ENCODE measurements around the gene MYH13. TPM values are rescaled to one million over a fixed set of nuclear protein-coding genes. Genes with fewer than 3 reads are reported as not detected.

Gene MYH13
- total RNA-seq, 1 experiment from 2014 or later = not detected

DNA sequence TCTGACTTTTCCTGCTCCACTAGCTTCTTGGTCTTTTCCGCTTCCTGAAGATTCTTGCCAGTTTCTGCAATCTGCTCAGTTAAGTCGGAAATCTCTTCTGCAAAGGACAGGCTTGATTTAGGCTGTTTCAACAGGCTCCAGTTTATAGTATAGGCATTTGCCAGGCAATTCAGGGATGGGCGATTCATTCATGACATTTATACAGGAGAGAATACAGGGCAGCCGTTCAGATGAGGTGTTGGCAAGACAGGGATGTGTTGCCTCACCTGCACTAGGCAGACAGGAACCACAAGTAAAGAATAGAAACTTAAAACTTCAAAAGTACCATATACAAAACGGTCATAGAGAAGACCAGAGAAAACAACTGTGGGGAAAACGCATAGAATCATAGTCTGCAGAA is 61.7 kb downstream of the MYH13 start:
- Mint-ChIP-seq H3K9me3 (peaks cover 0 to 19% of the 10 kb centered on the region in 2 experiments; a peak in 3 of 5 replicates), H3K27me3 (ENCODE audit: low read depth) (peaks cover 5% of the 10 kb centered on the region; the same call in 1 of the 2 replicates), H3K36me3 (ENCODE audit: insufficient read depth in 1 of 3, low read depth in 3 of 3) (no peaks in the 10 kb centered on the region; a peak in 3 of 7 replicates), H3K4me3 (no peak overlapping the region), H3K4me1 (peaks cover under 1 to 3% of the 10 kb centered on the region in 2 experiments; a peak in 1 of 4 replicates), H3K27ac (no peak overlapping the region)
- no peaks in the 10 kb centered on the region for H3K23me2 ChIP-seq (ENCODE audit: insufficient read length, low read depth, low read length, poor library complexity, severe bottlenecking)
- H2BK120ac ChIP-seq (ENCODE audit: low read depth, low read length, poor library complexity, severe bottlenecking) = no peak overlapping the region
- no peaks in the 10 kb centered on the region for H3K79me1 ChIP-seq (ENCODE audit: insufficient read depth, low read depth, low read length, poor library complexity, severe bottlenecking)
- H3K4me2 ChIP-seq (ENCODE audit: insufficient read depth, insufficient read length, low read length) = no peak overlapping the region
- no peaks in the 10 kb centered on the region for H3K79me2 ChIP-seq (ENCODE audit: insufficient read depth, low read length)
- no peak overlapping the region for H2BK15ac ChIP-seq (ENCODE audit: low read depth, low read length)
- H4K91ac ChIP-seq (ENCODE audit: insufficient read length, low read depth, low read length) = no peak overlapping the region
- no peak overlapping the region for H3T11ph ChIP-seq (ENCODE audit: low read length)
- no peaks in the 10 kb centered on the region for H3K27me3 ChIP-seq (ENCODE audit: insufficient read depth, low read length)
- H2BK20ac ChIP-seq (ENCODE audit: low read depth, low read length, poor library complexity, severe bottlenecking) = no peak overlapping the region
- H3K4ac ChIP-seq (ENCODE audit: low read depth, low read length) = no peak overlapping the region
- H2AK5ac ChIP-seq (ENCODE audit: insufficient read length, low read length) = no peak overlapping the region
- H3K18ac ChIP-seq (ENCODE audit: insufficient read length, low read depth, low read length) = no peak overlapping the region
- no peak overlapping the region for H2AFZ ChIP-seq (ENCODE audit: low read length)
- no peak overlapping the region for H2BK5ac ChIP-seq (ENCODE audit: insufficient read length, low read length)
- H4K8ac ChIP-seq (replicated peaks; ENCODE audit: insufficient read length, low read depth, low read length) = no peak overlapping the region
- H3K23ac ChIP-seq (ENCODE audit: insufficient read length, low read depth, low read length) = no peak overlapping the region
- no peak overlapping the region for H3K14ac ChIP-seq (ENCODE audit: insufficient read depth, low read length)
- no CpG with 5 or more reads among the region's 6 CpGs for WGBS (ENCODE audit: extremely low coverage, insufficient read length, low lambda C conversion rate)
- H3K27ac ChIP-seq (ENCODE audit: insufficient read length, low read depth, low read length) = no peak overlapping the region
- TF ChIP-seq, protein P1, sequence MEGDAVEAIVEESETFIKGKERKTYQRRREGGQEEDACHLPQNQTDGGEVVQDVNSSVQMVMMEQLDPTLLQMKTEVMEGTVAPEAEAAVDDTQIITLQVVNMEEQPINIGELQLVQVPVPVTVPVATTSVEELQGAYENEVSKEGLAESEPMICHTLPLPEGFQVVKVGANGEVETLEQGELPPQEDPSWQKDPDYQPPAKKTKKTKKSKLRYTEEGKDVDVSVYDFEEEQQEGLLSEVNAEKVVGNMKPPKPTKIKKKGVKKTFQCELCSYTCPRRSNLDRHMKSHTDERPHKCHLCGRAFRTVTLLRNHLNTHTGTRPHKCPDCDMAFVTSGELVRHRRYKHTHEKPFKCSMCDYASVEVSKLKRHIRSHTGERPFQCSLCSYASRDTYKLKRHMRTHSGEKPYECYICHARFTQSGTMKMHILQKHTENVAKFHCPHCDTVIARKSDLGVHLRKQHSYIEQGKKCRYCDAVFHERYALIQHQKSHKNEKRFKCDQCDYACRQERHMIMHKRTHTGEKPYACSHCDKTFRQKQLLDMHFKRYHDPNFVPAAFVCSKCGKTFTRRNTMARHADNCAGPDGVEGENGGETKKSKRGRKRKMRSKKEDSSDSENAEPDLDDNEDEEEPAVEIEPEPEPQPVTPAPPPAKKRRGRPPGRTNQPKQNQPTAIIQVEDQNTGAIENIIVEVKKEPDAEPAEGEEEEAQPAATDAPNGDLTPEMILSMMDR (conservative IDR thresholded peaks at IDR 0.05) = no peak
- H4K20me1 ChIP-seq (ENCODE audit: control insufficient read depth, insufficient read depth, insufficient read length) = no peaks in the 10 kb centered on the region
- DNase-seq = no peak
- no peak overlapping the region for H3K9ac ChIP-seq (ENCODE audit: extremely low read depth, insufficient read length, low read length)
- no peaks in the 10 kb centered on the region for H3K9me3 ChIP-seq (ENCODE audit: control insufficient read depth, low read depth, low read length)
- H3K4me1 ChIP-seq (ENCODE audit: insufficient read depth, low read length) = no peaks in the 10 kb centered on the region; the same call in 1 of the 2 replicates
- H3K56ac ChIP-seq (ENCODE audit: insufficient read length, low read depth, low read length) = no peak overlapping the region
- H4K5ac ChIP-seq (ENCODE audit: insufficient read length, low read depth, low read length) = no peak overlapping the region
- no peak overlapping the region for H2BK12ac ChIP-seq (ENCODE audit: insufficient read length, low read depth, low read length)
